ENCODE results near the gene DYRK4. TPM values are rescaled to one million over a fixed set of nuclear protein-coding genes. Genes with fewer than 3 reads are reported as not detected.

The DYRK4 gene
- total RNA-seq, 2 donors from 2014 or later: 7.9 to 13.2 TPM

GRCh38 chr12:4572680-4573079, 10.7 kb downstream of the DYRK4 start:
- intact Hi-C loops (cut with DNase I): no loop called here
- WGBS, 2 donors: 68 to 73% methylated on average over 7 of the region's 7 CpGs
- no peak overlapping the region for H3K4me3 ChIP-seq
- no peaks in the 10 kb centered on the region for H3K27me3 ChIP-seq
- no peaks in the 10 kb centered on the region for H3K9me3 ChIP-seq
- H3K4me1 ChIP-seq: no peaks in the 10 kb centered on the region
- DNase-seq (no peak), ATAC-seq (no peak)
- TF ChIP-seq CTCF (IDR thresholded peaks at IDR 0.05) (no peak), POLR2A (IDR thresholded peaks at IDR 0.05) (no peak)
- no peaks in the 10 kb centered on the region for H3K36me3 ChIP-seq (replicated peaks in 1 of 2; ENCODE audit: insufficient read depth in 1 of 2, low read depth in 2 of 2)
- H3K27ac ChIP-seq: no peak overlapping the region

- 31% methylated on average over 8 of the region's 8 CpGs for whole genome bisulfite sequencing, 2 donors
- H3K27me3 ChIP-seq: no peaks in the 10 kb centered on the region
- H3K4me3 ChIP-seq: no peak overlapping the region
- H3K27ac ChIP-seq: no peak overlapping the region
- no peaks in the 10 kb centered on the region for H3K9me3 ChIP-seq
- no peak for ATAC-seq
- peak in 1 of 4 donors; percentile 9 for DNase-seq
- intact Hi-C loops (cut with DNase I): no loop called here
- no peaks in the 10 kb centered on the region for H3K36me3 ChIP-seq (replicated peaks in 1 of 2; ENCODE audit: insufficient read depth in 1 of 2, low read depth in 2 of 2)
- H3K4me1 ChIP-seq: no peaks in the 10 kb centered on the region
- TF ChIP-seq POLR2A (IDR thresholded peaks at IDR 0.05) (no peak), CTCF (IDR thresholded peaks at IDR 0.05) (peak in 2 of 7 experiments; percentile 14 to 19)
These were observed 17.5 kb downstream of the DYRK4 start for GRCh38 chr12:4579305-4580102.

GRCh38 chr12:4580281-4580688, 18.3 kb downstream of the DYRK4 start:
- H3K27ac ChIP-seq: no peak overlapping the region
- H3K4me1 ChIP-seq: no peaks in the 10 kb centered on the region
- no peaks in the 10 kb centered on the region for H3K27me3 ChIP-seq
- H3K36me3 ChIP-seq (replicated peaks in 1 of 2; ENCODE audit: insufficient read depth in 1 of 2, low read depth in 2 of 2): no peaks in the 10 kb centered on the region
- ATAC-seq: no peak
- DNase-seq: no peak
- intact Hi-C loops (cut with DNase I): no loop called here
- TF ChIP-seq CTCF (IDR thresholded peaks at IDR 0.05): no peak
- TF ChIP-seq POLR2A (IDR thresholded peaks at IDR 0.05): no peak
- WGBS, 2 donors: 40 to 45% methylated on average over 2 to 3 of the region's 3 CpGs
- no peaks in the 10 kb centered on the region for H3K9me3 ChIP-seq
- no peak overlapping the region for H3K4me3 ChIP-seq

GRCh38 chr12:4584281-4584680, 22.3 kb downstream of the DYRK4 start:
- Histone ChIP-seq H3K4me1 (no peaks in the 10 kb centered on the region), H3K27ac (no peak overlapping the region), H3K27me3 (no peaks in the 10 kb centered on the region), H3K9me3 (no peaks in the 10 kb centered on the region), H3K36me3 (replicated peaks in 1 of 2; ENCODE audit: insufficient read depth in 1 of 2, low read depth in 2 of 2) (no peaks in the 10 kb centered on the region), H3K4me3 (no peak overlapping the region)
- DNase-seq (no peak), ATAC-seq (no peak)
- TF ChIP-seq CTCF (IDR thresholded peaks at IDR 0.05): no peak
- no peak for TF ChIP-seq POLR2A (IDR thresholded peaks at IDR 0.05)
- intact Hi-C loops (cut with DNase I): no loop called here
- 77 to 79% methylated on average over 5 to 6 of the region's 6 CpGs for WGBS, 2 donors

- no peaks in the 10 kb centered on the region for H3K27me3 ChIP-seq
- ATAC-seq (no peak), DNase-seq (no peak)
- H3K4me1 ChIP-seq: no peaks in the 10 kb centered on the region
- TF ChIP-seq POLR2A (IDR thresholded peaks at IDR 0.05) (no peak), CTCF (IDR thresholded peaks at IDR 0.05) (no peak)
- no peaks in the 10 kb centered on the region for H3K9me3 ChIP-seq
- 58 to 68% methylated on average over 7 of the region's 7 CpGs for WGBS, 2 donors
- no peak overlapping the region for H3K4me3 ChIP-seq
- intact Hi-C loops (cut with DNase I): no loop called here
- H3K27ac ChIP-seq: no peak overlapping the region
- H3K36me3 ChIP-seq (replicated peaks in 1 of 2; ENCODE audit: insufficient read depth in 1 of 2, low read depth in 2 of 2): no peaks in the 10 kb centered on the region
These were observed 22.9 kb downstream of the DYRK4 start for GRCh38 chr12:4584896-4585295.

Measured in body of pancreas (tissue), 4 donors.